OCI-LY7 (cell line): Measurements from ENCODE around the gene RAD9A.

ENCODE experiments used
- CTCF ChIP-seq: fragments of 200-600 bp; sonication (generic); conservative IDR thresholded peaks from 2 replicates; pipeline ENCODE4 v1.5.1; 2014; ENCODE audit warnings: mild to moderate bottlenecking, antibody characterized with exemption, low read length, moderate library complexity, mixed read lengths
- EZH2phosphoT487 ChIP-seq: fragments of 200-600 bp; sonication (generic); IDR thresholded peaks from 2 replicates; pipeline ENCODE4 v1.6.1; 2018; ENCODE audit warnings: low read depth, borderline replicate concordance, mild to moderate bottlenecking, mixed run types, antibody characterized with exemption, low read length, moderate library complexity, mixed read lengths

GRCh38 chr11:67378544-67378943 is 13.2 kb upstream of the RAD9A start:
- TF ChIP-seq CTCF: no peak
- TF ChIP-seq EZH2phosphoT487: no peak
